Superior temporal gyrus (tissue), 1 donor: ENCODE results near the gene ZNF652.
"Not testable (repeated sequence)": the region's sequence is repeated elsewhere in the genome, so short reads cannot be mapped to it uniquely, and the experiment has no call there.

Source experiments
- DNase-seq: peaks from one replicate; pipeline ENCODE4 v3.0.0-alpha.2; 2016; ENCODE audit errors: extremely low spot score

ZNF652 gene

DNA sequence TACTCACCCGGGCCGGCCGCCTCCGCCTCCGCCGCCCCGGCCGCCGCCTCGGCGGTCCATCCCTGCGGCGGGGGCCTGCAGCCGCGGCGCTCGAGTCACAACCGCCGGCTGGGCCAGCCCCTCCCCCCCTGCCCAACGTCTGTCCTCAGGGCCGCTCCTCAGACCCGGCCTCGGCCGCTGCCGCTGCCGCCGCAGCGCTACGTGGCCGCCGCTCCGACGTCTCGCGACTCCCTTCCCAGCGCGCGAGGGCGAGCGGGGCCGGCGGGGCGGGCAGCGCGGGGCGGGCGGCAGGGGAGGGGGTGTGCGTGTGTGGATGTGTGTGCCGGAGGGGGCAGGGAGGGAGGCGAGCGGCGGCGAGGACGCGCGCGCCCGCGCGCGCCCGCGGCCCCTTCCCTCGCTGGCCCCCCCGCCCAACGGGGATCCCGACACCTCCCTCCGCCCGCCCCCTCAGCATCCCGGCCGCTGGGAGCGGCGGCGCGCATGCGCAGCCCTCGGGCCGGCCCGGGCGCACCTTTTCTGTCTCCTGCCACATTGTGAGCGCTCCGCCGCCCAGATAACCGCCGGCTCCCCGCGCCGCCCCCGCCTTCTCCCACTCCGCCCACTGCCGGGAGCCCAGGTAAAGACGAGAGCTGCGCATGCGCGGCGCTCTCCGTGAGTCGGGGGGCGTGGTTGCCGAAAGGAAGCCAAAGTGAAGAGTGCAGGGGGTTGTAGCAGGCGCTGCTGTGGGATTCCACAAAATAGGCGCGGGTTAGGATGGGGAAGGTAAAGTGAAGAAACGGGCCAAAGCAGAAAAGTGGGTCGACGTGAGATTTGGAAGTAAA lies at the start of gene ZNF652:
ZNF652 (minus strand) TSS at position 349 of the 821 bp plus-strand sequence. CDS start 44,525 bp downstream, outside the sequence.
- DNase-seq, result peak; percentile 83

DNA sequence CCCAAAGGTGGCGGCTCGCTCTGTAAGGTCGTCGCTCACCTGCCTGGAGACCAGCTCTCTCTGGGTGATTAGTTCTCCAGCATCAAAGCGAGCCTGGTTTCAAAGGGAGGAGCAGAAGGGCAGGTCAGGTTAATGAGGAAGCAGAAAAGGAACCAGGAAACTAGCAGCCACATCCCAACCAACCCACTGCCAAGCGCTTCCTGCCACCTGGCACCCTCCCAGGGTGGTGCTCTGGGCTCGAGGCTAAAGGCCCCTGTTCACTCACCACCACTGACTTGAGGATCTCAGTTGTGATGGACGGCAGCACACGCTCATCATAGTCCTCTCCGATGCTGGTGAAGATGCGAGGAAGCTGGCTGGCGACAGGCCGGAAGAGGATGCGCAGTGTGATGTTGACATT lies 47.0 kb upstream of the ZNF652 start:
- no peak for DNase-seq

DNA sequence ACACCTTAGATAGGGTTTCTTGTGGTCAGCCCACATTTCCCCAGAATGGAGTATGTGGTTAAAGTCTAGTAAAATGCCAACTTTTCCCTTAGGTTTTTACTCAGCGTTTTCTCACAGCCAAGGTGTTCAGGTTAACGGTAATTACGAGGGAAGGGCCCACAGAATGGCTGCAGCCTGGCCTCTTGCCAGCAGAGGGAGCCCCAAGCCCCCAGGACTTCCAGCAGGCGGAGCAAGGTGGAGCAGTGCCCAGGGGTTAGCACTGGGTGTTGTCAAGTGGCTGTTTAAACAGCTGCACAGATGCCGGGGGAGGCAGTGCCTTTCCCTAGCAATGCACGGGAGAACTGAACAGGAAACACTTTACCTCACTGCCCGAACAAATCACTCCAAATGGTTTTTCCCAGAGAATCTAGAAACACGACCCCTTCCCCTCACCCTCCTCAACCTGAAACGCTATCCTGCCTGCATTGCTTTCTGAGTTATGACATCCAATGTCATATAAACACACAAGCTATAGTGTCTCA lies 46.0 kb upstream of the ZNF652 start:
- DNase-seq, result peak; percentile 79

DNA sequence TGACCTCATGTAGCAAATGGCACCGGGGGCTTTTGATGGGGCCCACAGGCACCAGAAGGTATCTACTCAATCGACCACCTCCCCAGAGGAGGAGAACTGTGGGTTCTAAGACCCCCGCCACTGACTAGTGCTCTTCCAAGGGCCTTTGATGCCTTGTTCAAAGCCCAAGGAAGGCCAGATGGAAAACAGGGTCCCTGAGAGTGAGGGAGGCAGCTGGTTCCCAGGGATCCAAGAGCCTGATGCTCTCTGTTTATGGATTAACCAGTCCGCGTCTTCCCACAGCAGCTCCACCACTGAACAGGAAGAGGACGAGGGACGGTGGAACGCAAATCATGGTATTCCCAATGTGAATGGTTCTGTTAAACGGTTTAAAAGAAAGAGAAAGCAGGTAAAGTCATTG lies 45.0 kb upstream of the ZNF652 start:
- no peak for DNase-seq

DNA sequence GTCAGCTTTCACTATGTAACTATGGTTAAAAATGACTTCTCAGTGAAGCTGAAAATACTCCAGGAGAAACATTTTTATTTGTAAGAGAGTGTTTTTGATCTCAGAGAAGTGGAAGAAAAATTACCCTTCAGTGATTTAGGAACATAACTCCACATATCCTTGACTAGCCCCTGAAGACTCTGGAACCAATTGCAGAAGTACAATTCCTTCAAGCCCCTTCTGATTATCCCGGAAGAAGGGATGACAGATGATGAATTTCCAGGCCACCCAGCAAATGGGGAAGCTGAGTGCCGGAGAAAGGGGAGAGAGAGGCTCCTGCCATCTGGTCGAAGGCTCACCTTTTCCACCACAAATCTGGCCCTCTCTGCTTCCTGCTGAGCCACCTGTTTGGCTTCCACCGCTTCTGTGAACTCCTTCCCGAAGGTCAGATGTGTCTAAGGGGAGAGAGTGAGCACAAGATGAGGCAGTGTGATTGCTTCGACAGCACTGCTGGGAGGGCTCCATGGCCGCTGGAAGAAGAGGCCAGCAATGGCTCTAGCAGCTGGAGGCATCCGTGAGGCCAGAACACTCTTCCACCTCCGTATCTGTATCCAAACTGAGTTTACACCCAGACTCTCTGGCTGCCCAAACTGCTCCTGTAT lies 44.5 kb upstream of the ZNF652 start:
- no peak for DNase-seq

DNA sequence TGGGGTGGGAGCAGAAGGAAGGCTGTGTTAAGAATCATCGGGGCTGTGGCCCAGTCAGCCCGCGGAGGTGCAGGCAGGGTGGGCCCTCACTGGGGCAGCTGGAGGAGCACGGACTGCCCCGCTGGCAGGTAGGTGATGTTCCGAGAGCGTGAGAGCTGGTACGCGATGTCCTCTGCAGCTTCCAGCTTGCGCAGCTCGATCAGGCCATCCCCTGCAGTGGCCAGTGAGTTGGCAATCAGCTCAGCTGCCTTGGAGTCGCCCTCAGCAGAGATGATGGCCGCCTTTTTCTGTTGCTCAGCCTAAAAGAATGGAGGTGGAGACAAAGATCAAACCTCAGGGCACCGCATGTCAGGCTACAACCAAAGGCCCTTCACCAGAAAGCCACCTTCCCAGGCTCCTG lies 42.9 kb upstream of the ZNF652 start:
- no peak for DNase-seq

DNA sequence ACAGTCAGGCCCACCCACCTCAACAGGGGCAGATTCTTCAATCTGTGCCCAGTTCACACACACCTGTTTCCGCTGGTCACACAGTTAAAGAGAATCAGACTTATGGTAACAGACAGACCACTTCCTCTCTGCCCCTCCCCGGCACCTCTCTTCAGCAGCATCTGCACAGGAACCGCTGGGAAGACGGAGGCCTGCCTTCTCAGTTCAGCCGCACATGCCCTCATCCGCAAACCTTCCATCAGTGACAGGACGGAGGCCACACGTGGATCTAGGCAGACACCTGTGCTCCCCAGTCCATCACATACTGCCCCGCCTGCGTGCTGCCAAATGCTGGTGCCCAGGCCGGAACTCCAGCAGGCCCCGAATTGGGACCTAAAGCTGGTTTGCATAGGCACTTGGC lies 42.3 kb upstream of the ZNF652 start:
- no peak for DNase-seq

DNA sequence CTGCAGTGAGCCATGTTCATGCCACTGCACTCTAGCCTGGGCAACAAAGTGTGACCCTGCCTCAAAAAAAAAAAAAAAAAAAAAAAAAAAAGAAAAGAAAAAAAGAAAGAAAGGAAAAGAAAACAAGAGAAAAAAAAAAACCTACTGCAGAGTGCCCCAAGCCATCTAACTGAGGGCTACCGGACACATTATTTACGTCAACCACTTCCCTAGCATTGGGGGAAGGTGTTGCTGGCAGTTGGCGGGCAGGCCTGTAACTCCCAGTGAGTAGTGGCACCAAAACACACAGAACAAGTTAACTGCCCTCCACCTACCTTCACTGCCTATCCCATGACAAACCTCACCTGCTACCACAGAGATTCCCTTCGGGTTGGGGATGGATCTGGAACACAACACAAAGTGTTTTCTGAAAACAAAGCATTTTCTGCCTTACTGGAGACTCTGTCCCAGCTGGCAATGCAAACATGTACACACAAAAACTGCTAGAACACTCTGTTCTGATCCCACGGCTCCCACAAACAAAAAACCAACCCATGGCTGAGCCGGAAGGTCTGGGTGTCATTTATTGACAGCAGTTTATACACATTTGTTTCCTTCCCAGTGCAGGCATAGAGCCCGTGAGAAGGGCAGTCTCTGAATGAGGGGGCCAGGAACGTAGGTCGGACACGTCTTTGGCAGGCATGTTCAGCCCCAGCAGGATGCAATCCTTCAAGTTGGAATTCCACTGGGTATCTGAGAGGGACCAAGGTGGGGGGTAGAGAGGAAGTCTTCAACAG lies 41.7 kb upstream of the ZNF652 start:
- peak; percentile 71 for DNase-seq

DNA sequence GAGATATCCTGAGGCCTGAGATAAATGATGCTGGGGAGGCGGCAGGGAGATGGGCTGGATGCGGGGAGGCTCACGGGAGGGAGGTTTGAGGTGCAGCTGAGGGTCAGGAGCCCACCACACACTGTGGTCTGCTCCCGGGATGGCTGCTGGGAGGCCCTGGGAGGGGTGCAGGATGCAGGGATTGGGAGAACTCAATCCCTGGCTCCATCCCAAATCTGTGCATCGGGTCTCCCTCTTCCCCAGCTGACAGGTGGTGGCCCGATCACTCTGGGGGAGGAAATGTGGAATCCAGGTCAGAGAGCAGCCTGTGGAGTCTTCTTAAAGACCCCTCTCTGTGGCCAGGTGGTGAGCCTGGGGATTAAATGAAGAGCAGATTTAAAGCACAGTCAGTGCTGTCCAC lies 40.7 kb upstream of the ZNF652 start:
- DNase-seq, result no peak

DNA sequence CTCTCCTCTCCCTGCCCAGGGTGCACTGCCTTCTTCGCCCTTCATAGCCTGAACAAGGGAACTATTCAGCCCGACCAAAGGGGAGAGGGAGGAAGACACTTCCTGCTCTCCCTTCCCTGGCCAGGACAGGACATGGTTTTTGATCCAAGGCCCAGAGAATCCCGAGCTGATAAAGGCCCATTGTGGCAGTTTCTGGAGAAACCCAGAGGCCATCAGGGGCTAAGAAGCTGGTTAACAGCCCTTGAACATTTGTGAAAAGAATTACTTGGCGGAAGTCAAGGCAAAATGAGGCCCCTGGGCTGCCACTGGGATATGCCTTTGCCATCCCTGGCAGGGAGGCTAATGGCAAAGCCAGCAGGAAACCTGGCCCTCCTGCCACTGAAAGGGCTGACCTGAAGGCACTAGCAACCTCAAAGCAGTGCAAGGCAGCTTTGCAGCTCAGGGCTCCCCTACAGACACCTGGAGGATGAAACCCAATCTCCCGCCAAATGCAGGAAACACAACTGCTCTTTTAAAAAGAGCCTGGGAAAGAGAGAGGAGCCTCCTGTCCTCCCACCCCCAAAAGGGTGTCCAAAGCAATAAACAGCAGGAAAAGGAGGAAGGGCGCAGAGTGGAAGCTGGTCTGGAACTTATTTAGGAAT lies 40.0 kb upstream of the ZNF652 start:
- DNase-seq, result peak; percentile 87

DNA sequence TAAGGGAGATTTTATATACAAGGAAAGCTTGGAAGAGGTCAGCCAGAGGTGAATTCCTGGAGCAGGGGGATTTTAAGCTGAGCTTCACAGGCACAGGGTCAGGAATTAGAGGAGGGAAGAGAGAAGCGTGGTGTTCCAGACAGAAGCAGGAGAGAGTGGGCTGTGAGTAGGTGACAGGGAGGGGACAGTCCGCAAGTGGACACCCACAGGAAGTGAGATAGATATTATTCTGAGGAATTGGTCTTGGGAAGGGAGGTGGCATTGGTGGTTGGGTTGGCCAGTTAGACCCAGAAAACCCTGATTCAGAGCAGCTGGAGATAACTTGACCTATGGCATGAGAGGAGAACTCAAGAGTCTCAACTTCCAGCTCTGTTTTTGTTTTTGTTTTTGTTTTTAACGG lies 37.9 kb upstream of the ZNF652 start:
- no peak for DNase-seq

DNA sequence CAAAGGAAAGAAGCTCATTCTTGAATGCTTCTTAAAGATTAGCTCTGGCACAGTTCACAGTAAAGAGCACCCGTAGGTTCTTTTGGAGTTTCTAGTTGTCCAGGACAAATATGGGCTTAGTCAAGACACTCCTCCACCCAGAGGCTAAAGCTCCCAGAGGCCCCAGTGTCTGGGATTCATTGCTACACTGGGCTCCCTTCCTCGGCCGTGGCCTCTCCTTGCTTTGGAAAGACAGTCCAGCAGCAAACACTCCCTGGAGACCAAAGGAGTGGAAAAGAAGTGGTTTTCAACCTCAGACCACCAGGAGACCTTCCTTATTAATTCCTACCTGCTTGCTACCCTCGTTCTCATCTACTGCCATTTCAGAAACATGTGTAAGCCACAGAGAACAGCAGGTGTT lies 35.5 kb upstream of the ZNF652 start:
- DNase-seq, result no peak

DNA sequence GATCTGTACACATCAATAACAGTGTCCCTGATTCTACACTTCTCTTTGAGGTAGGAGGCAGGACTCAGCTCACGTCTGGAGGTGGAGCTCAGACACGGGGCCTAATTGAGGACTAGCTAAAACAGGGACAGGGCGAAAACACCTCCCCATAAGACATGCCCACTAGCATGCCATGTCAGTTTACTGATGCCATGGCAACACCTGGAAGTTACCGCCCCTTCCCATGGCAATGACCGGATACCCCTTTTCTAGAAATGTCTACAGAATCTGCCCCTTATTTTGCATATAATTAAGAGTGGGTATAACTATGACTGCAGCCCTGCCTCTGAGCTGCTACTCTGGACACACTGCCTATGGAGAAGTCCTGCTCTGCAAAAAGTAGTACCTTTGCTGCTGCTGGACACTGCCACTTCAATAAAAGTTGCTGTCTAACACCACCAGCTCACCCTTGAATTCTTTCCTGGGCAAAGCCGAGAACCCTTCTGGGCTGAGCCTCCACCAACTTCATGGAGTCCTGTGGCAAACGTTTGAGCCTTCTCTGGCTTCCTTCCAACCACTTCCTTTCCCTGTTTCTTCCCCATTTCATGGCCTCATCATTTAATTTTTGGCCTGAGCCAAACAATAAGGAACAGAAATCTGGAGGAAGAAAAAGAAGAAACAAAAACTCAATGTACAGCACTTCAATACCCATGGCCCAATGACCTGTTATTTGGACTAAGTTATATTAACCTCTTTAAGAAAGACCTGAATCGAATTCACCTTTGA lies 31.6 kb upstream of the ZNF652 start:
- no peak for DNase-seq

DNA sequence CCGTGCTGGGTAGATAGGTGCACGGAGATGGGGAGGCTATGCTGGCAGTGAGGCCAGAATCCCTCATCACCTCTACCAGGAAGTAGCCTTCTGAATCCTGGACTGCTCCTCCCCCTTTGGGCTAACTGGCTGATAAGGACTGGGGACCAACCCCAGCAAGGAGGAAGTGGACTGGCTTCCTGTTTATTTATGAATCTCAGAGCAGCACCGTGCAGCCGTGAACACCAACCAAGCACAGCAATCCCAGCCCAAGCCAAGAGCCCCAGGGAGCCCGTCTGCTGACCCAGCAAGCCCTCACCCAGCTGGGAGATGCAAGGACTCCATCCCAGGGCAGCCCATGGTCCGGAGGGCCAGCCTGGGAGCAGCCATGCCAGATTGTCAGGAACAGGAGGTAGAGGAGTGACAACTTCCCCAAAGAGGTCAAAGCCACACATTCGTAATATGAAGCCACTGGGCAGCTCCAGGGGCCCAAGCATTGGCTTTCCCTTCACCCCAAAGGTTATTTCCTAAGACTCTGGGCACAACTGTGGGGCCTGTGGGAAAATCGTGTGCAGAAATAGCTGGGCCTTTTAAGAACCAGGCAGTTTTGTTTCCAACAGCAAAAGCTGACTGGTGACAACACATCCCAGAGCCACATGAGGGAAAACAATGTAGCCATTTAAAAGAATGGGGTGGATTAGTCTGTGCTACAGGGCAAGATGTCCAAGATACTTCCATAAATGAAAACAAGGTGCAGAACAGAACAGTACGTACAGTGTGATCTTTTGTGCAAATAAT lies 28.7 kb upstream of the ZNF652 start:
- DNase-seq, result peak; percentile 92

DNA sequence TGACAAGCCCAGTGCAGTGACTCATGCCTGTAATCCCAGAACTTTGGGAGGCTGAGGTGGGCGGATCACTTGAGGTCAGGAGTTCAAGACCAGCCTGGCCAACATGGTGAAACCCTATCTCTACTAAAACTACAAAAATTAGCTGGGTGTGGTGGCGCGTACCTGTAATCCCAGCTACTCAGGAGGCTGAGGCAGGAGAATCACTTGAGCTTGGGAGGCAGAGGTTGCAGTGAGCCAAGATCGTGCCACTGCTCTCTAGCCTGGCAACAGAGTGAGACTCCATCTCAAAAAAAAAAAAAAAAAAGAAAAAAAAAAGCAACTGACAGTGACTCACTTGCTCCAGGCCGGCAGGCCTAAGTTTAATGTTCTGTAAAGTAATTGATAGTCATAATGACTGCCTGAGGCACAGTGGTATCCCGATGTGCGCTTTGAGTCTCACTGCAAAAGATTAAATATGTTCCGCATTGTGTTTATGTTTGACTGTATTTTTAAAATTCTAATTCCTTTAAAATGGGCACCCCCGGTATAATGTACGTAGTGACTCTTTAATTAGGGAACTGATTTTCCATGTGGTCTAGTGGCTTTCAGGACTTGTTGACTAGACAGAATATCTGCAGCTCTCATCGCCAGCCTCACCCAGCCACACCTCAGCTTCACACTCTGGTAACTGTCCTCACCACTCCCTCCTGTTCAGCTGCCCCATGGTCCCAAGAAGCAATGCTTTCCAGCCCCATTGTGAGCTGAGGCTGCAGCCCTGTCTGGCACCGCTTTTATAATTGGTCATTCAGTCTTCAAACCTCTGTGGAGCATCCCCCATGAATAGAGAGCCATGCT lies 27.7 kb upstream of the ZNF652 start:
- not testable (repeated sequence) for DNase-seq

DNA sequence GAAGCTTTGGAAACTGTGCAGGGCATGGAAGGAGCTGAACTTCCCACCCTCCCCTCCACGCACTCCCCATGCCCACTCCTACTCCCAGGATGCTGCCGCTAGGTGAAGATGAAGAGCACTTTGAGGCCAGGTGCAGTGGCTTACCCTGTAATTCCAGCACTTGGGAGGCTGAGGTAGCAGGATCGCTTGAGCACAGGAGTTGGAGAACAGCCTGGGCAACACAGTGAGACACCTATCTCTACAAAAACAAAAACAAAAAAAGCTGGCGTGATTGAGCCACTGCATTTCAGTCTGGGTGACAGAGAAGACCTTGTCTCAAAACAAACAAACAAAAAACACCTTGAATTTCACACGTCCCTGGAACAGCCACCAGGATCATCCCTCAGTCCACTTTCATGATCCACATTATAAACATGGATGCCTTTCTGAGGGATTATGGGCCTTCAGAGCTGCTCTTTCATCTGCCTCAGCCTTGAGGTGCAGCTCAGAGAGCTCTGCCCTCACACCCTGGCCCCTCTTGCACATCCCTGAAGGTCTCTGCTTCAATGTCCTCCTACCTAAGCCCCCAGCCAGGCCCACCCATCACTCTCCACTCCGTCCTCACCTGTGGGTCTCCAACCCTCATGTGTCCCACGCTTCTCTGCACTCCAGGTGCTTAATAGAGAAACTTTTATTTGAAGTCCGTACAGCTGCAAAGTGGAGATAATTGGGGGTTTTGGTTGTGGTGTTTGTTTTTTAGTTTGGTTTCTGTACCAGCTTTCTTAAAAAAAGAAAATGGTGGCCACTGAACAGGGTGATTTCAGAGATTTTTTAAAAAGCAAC lies 26.9 kb upstream of the ZNF652 start:
- no peak for DNase-seq

DNA sequence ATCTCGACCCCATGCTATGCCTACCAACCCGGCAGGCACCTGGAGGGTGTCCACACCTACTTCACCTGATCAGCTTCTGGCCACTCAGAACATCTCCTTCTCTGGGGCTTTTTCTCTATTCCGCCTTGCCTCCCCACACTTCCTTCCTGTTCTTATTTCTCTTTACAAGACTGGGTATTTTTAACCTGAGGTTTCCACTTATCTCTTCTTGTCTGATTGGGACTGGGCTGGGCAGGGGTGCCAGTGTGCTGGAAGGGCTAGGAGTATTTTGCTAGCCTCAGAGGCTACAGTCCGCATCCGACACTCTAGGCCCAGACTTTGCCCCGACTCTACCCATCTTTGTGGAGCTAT lies 26.2 kb upstream of the ZNF652 start:
- DNase-seq, result no peak

DNA sequence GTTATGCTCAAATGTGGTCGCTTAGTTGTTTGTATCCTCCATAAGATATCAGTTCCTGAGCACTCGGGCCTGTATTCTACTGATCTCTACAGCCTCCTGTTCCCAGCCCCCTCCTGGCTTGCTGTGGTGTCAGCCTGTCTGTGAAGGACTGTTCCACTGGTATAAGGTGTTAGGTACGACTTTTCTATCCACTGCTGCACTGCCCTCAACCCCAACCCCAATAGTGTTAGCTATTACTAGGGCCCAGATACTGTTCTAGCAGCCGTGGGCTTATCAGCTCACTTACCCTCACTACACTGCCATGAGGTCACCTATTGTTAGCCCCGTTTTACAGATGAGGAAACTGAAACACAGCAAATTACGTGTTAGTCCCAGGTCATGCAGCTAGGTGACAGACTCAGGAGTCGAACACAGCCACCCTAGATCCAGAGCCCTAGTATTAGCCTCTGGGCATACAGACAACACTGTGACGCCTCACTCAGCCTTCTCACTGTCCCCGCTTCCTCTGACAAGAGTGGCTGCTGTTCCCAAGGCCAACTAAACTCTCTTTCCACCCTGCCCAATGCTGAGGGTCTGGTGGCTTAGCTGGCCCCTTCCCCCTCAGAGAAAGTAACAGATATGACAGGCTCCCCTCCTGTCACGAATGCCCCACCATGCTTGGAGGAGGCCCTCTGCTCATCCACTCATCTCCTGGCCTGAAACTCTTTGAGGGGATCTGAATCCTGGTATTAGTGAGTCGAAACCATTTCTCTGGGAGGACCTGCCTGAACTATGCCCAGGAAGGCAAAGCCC lies 25.6 kb upstream of the ZNF652 start:
- DNase-seq, result no peak
